ENCODE measurements around the gene PPIE.

DNA sequence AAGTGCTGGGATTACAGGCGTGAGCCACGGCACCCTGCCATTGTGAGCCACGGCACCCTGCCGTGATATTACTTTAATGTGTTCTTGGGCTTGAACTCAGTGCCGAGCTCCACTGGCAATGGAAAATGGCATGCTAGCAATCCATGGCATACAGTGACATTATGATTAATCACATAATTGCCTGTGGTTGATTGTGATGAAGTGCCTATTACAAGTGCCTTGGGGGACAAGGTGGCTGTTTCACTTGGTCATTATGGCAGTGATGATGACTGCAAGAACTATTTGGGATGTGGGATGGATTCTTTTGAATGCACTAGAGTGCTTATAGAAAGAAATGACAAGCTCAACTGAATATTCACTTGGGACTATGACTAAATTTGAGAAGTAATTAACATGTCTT is 25.1 kb upstream of the PPIE start:
- TF ChIP-seq, protein P1, sequence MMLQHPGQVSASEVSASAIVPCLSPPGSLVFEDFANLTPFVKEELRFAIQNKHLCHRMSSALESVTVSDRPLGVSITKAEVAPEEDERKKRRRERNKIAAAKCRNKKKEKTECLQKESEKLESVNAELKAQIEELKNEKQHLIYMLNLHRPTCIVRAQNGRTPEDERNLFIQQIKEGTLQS (IDR thresholded peaks at IDR 0.05; ENCODE audit: insufficient read depth, low read depth, low read length) = no peak
- TF ChIP-seq SIN3A (conservative IDR thresholded peaks at IDR 0.05 in 1 of 2, IDR thresholded peaks at IDR 0.05 in 1 of 2; ENCODE audit: low read depth in 1 of 2, low read length in 2 of 2) = no peak
- TF ChIP-seq, protein P2, sequence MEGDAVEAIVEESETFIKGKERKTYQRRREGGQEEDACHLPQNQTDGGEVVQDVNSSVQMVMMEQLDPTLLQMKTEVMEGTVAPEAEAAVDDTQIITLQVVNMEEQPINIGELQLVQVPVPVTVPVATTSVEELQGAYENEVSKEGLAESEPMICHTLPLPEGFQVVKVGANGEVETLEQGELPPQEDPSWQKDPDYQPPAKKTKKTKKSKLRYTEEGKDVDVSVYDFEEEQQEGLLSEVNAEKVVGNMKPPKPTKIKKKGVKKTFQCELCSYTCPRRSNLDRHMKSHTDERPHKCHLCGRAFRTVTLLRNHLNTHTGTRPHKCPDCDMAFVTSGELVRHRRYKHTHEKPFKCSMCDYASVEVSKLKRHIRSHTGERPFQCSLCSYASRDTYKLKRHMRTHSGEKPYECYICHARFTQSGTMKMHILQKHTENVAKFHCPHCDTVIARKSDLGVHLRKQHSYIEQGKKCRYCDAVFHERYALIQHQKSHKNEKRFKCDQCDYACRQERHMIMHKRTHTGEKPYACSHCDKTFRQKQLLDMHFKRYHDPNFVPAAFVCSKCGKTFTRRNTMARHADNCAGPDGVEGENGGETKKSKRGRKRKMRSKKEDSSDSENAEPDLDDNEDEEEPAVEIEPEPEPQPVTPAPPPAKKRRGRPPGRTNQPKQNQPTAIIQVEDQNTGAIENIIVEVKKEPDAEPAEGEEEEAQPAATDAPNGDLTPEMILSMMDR (IDR thresholded peaks at IDR 0.05; ENCODE audit: control extremely low read depth in 1 of 3, insufficient read depth in 1 of 3, low read depth in 1 of 3, low read length in 3 of 3) = no peak
- TF ChIP-seq BACH1 (IDR thresholded peaks at IDR 0.05; ENCODE audit: low read length) = no peak
- TF ChIP-seq EZH2 (IDR thresholded peaks at IDR 0.05; ENCODE audit: low read depth, low read length, severe bottlenecking) = no peak
- no peak for TF ChIP-seq TAF1 (IDR thresholded peaks at IDR 0.05; ENCODE audit: low read depth, low read length)
- TF ChIP-seq POLR2A (IDR thresholded peaks at IDR 0.05; ENCODE audit: control extremely low read depth in 1 of 2, low read depth in 2 of 2, low read length in 2 of 2) = no peak
- TF ChIP-seq HDAC2 (IDR thresholded peaks at IDR 0.05; ENCODE audit: borderline replicate concordance in 1 of 2, low read depth in 2 of 2, low read length in 2 of 2) = no peak
- no peak for TF ChIP-seq RFX5 (IDR thresholded peaks at IDR 0.05; ENCODE audit: borderline replicate concordance, low read depth, low read length)
- no peak for TF ChIP-seq RAD21 (IDR thresholded peaks at IDR 0.05 in 1 of 2, conservative IDR thresholded peaks at IDR 0.05 in 1 of 2; ENCODE audit: low read depth in 2 of 2, low read length in 2 of 2)
- no peak for TF ChIP-seq SP1 (IDR thresholded peaks at IDR 0.05; ENCODE audit: low read depth, low read length)
- no peak for TF ChIP-seq TBP (IDR thresholded peaks at IDR 0.05; ENCODE audit: low read depth, low read length)
- no peak for TF ChIP-seq SRF (IDR thresholded peaks at IDR 0.05; ENCODE audit: low read depth, low read length)
